Occipital lobe (tissue), 2 donors: ENCODE data around the gene WNT7B. TPM values are rescaled to one million over a fixed set of nuclear protein-coding genes. Genes with fewer than 3 reads are reported as not detected.

Experiments used
- DNase-seq: peaks from one replicate; lab custom pipeline; 2025; lab: John Stamatoyannopoulos, UW
- total RNA-seq: library from RNA; depleted of rRNA; stranded (reverse); fragments of >200 nt; gene quantifications from one replicate; pipeline ENCODE4 v1.2.3, GENCODE V29; 2014

Gene WNT7B
- total RNA-seq, 1 donor from 2014 or later, result 6.6 TPM

DNA sequence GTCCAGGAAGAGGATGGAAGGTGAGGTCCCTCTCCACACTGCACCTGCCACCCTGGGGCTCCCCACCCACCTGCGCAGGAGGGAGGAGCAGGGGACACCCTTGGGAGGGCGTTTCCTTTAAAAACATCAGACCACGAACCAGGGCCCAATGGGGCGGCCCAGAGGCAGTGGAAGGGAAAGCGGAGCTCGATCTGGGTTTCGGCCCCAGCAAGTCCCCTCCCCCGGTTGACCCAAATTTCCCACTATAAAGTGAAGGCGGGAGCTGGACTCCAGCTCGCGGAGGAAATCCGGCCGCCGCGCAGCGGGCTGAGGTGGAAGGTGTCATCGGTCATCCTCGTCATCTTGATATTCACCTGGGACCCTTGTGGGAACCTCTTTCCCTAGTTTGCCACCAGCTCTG lies 99.3 kb downstream of the WNT7B start:
- no peak for DNase-seq

DNA sequence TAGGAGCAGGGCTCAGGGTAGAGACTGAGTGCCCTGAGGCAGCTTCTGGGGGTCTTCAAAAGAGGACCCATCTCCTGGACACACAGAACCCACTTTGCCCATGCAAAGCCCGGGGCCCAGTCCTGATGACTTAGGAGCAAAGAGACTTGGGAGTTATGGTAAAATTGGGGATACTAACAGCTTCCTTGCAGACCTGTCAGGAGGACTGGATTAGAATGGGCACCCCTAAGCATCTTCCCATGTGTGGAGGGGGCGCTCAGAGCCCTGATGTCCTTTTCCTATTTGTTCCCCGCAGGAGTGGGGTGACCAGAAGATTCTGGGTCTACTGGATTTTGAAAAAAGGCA lies 100.0 kb downstream of the WNT7B start:
- DNase-seq, result no peak

DNA sequence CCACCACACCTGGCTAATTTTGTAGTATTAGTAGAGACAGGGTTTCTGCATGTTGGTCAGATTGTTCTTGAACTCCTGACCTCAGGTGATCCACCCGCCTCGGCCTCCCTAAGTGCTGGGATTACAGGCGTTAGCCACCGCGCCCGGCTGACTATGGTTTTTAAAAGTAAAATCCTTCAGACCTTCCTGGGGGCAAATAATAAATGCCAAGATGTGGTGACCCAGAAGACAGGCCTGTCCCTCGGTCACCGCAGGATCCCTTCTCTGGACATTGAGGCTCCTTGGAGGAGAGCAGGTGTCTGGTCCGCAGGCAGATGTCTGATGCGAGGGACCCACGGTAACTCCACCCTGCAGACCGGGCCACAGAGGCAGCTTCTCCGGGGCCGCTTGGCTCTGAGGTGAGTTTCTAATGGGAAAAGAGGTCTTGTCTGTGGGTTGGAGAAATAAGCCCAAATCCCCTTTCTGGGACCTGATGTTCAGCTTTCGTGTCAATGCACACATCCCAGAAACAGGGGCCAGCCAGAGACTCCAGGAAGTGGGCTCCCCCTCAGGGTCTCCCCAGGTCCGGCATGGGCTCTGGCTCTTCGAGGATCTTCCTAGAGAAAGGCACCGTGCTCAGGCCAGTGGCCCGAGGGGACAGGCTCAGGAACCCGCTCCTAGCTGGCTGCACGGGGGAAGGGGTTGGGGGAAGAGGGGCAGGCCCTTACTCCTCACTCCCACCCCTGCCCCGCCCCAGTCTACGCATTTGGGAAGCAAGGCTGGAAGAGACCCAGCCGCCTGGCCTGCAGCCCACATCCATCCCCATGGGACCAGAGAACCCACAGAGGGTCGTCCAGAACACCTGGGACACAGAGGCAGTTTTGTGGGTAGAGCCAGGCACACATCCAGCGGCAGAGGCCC lies 100.6 kb downstream of the WNT7B start:
- DNase-seq, result no peak

DNA sequence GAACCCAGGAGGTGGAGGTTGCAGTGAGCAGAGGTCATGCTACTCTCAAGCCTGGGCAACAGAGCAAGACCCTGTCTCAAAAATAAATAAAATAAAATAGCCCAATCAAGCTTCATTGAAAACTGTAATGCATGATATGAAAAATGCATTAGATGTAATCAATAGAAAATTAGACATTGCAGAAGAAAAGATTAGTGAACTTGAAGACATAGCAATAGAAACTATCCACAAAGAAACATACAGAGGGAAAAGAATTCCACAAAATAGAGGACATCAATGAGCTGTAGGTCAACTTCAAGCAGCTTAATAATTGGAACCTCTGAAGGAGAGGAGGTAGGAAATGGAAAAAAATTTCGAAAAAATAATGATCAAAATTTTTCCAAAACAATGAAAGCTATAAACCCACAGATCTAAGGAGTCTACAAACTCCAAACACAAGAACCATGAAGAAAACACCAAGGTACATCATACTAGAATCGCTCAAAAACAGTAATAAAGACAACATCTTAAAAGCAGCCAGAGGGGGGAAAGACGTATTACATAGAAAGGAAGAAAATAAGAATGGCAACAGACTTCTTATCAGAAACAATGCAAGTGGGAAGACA lies 104.2 kb downstream of the WNT7B start:
- no peak for DNase-seq

DNA sequence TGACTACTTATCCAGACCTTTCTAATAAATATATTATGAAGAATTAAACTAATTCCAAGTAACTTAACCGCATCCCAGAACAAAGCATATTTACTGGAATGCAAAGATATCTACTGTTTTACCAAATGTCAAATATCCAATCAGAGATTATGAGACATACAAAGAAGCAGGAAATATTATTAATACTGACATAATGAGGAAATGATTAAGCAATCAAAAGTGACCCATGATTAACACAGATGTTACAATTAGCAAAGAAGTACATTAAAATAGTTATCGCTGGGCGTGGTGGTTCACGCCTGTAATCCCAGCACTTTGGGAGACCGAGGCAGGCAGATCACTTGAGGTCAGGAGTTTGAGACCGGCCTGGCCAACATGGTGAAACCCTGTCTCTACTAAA lies 105.2 kb downstream of the WNT7B start:
- DNase-seq, result no peak

Other genes with a start within 250 kb of the WNT7B start
- gene PPARA, start 173.4 kb upstream of the WNT7B start, total RNA-seq, result 3.3 TPM